ENCODE data around the gene CSMD2. TPM values are rescaled to one million over a fixed set of nuclear protein-coding genes. Genes with fewer than 3 reads are reported as not detected.

The CSMD2 gene
- total RNA-seq, 1 experiment from 2014 or later: 13.2 TPM

DNA sequence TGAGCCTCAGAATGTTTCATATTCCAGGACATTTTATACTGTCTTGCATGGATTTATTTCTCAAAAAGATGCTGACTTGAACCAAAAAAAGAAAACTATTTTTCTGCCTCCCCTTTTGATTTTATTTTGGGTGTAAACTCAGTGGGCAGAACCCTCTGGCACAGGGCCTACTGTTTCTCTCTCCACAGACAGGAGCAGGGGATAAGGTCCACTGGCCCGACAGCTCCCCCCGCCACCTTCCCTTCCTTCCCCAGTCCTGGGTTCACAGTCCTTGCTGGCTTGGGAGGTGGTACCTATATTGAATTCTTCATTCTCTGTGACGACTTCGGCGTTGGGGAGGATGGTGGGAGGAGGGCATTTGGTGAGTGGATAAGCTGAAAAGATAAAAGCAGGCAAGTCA, 578.2 kb downstream of the CSMD2 start:
- Mint-ChIP-seq H3K27me3 (ENCODE audit: low read depth) (no peaks in the 10 kb centered on the region; the same call in 1 of the 2 replicates), H3K9me3 (no peaks in the 10 kb centered on the region), H3K4me1 (no peaks in the 10 kb centered on the region), H3K4me3 (no peak overlapping the region), H3K36me3 (no peaks in the 10 kb centered on the region; the same call in 1 of the 2 replicates), H3K27ac (no peak overlapping the region)
- ChIA-PET POLR2A (no interaction called here), CTCF (no interaction called here)
- TF ChIP-seq ZNF512 (CRISPR knock-in tag; IDR thresholded peaks at IDR 0.05; ENCODE audit: borderline replicate concordance): no peak
- DNase-seq (ENCODE audit: low spot score) (no peak), ATAC-seq (no peak)

DNA sequence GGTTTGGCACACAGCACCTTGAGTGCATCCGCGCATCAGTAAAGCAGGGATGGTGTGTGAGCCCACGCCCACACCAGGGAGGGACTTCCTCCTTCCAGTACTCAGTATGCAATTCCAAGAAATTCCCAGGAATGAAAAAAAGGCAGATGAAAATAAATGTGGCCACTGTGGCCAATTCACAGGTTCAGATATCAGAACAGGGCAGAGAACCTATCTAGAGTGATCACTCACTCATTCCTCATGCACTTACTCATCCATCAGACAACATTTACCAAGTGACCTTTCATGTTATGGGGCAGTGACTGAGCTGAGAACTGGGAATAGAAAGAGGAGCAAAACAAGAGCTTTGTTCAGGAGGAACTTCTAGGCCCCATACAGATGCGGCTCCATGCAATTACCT, 578.9 kb downstream of the CSMD2 start:
- ATAC-seq (no peak), DNase-seq (ENCODE audit: low spot score) (no peak)
- ChIA-PET POLR2A (no interaction called here), CTCF (no interaction called here)
- no peaks in the 10 kb centered on the region for H3K4me1 Mint-ChIP-seq
- H3K27ac Mint-ChIP-seq: no peak overlapping the region
- no peak for TF ChIP-seq SMAD3 (CRISPR knock-in tag; IDR thresholded peaks at IDR 0.05; ENCODE audit: borderline replicate concordance)
- TF ChIP-seq E2F1 (CRISPR knock-in tag; IDR thresholded peaks at IDR 0.05): no peak
- TF ChIP-seq NFYB (CRISPR knock-in tag; conservative IDR thresholded peaks at IDR 0.05; ENCODE audit: low read depth): no peak
- no peak for TF ChIP-seq ZBTB43 (CRISPR knock-in tag; IDR thresholded peaks at IDR 0.05)
- TF ChIP-seq ATF6 (CRISPR knock-in tag; IDR thresholded peaks at IDR 0.05): no peak
- no peak for TF ChIP-seq NR1H2 (CRISPR knock-in tag; IDR thresholded peaks at IDR 0.05)
- TF ChIP-seq ZBTB21 (CRISPR knock-in tag; IDR thresholded peaks at IDR 0.05; ENCODE audit: borderline replicate concordance): no peak
- TF ChIP-seq ETV6 (CRISPR knock-in tag; IDR thresholded peaks at IDR 0.05): no peak
- TF ChIP-seq SP1 (CRISPR knock-in tag; conservative IDR thresholded peaks at IDR 0.05): no peak
- TF ChIP-seq, protein P1, sequence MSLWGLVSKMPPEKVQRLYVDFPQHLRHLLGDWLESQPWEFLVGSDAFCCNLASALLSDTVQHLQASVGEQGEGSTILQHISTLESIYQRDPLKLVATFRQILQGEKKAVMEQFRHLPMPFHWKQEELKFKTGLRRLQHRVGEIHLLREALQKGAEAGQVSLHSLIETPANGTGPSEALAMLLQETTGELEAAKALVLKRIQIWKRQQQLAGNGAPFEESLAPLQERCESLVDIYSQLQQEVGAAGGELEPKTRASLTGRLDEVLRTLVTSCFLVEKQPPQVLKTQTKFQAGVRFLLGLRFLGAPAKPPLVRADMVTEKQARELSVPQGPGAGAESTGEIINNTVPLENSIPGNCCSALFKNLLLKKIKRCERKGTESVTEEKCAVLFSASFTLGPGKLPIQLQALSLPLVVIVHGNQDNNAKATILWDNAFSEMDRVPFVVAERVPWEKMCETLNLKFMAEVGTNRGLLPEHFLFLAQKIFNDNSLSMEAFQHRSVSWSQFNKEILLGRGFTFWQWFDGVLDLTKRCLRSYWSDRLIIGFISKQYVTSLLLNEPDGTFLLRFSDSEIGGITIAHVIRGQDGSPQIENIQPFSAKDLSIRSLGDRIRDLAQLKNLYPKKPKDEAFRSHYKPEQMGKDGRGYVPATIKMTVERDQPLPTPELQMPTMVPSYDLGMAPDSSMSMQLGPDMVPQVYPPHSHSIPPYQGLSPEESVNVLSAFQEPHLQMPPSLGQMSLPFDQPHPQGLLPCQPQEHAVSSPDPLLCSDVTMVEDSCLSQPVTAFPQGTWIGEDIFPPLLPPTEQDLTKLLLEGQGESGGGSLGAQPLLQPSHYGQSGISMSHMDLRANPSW (CRISPR knock-in tag; conservative IDR thresholded peaks at IDR 0.05; ENCODE audit: low read depth): no peak
- TF ChIP-seq TCF7 (CRISPR knock-in tag; IDR thresholded peaks at IDR 0.05; ENCODE audit: low read depth): no peak
- no peak for TF ChIP-seq ZNF512 (CRISPR knock-in tag; IDR thresholded peaks at IDR 0.05; ENCODE audit: borderline replicate concordance)
- no peak for TF ChIP-seq JUN (CRISPR knock-in tag; IDR thresholded peaks at IDR 0.05)
- no peak for TF ChIP-seq HMGXB4 (CRISPR knock-in tag; IDR thresholded peaks at IDR 0.05)
- no peak for TF ChIP-seq TP53 (CRISPR knock-in tag; IDR thresholded peaks at IDR 0.05)
- no peaks in the 10 kb centered on the region for H3K9me3 Mint-ChIP-seq
- no peaks in the 10 kb centered on the region; the same call in 1 of the 2 replicates for H3K27me3 Mint-ChIP-seq (ENCODE audit: low read depth)
- H3K4me3 Mint-ChIP-seq: no peak overlapping the region
- H3K36me3 Mint-ChIP-seq: no peaks in the 10 kb centered on the region; the same call in 1 of the 2 replicates

Data from WTC11 (cell line).